ENCODE results near the gene KIDINS220.
"Not testable (repeated sequence)": the region's sequence is repeated elsewhere in the genome, so short reads cannot be mapped to it uniquely, and the experiment has no call there.

The KIDINS220 gene

GRCh38 chr2:8750221-8750620 lies 87.2 kb downstream of the KIDINS220 start:
- no peak for DNase-seq

GRCh38 chr2:8743261-8743660 lies 94.2 kb downstream of the KIDINS220 start:
- DNase-seq, result no peak

GRCh38 chr2:8740136-8740535 lies 97.3 kb downstream of the KIDINS220 start:
- no peak for DNase-seq

GRCh38 chr2:8737571-8738175 lies 99.7 kb downstream of the KIDINS220 start:
- no peak for DNase-seq

- DNase-seq, result no peak
Observed at GRCh38 chr2:8732601-8733000, 104.8 kb downstream of the KIDINS220 start.

- no peak for DNase-seq
Observed at GRCh38 chr2:8729939-8730338, 107.5 kb downstream of the KIDINS220 start.

GRCh38 chr2:8729101-8729500 lies 108.3 kb downstream of the KIDINS220 start:
- DNase-seq, result not testable (repeated sequence)

GRCh38 chr2:8728305-8729015 lies 109.0 kb downstream of the KIDINS220 start:
- no peak for DNase-seq

- no peak for DNase-seq
Observed at GRCh38 chr2:8725838-8726237, 111.6 kb downstream of the KIDINS220 start.

GRCh38 chr2:8722986-8723385 lies 114.4 kb downstream of the KIDINS220 start:
- no peak for DNase-seq

GRCh38 chr2:8721410-8721809 lies 116.0 kb downstream of the KIDINS220 start:
- no peak for DNase-seq

GRCh38 chr2:8720741-8721140 lies 116.7 kb downstream of the KIDINS220 start:
- no peak for DNase-seq

- DNase-seq, result no peak
Observed at GRCh38 chr2:8719528-8719927, 117.9 kb downstream of the KIDINS220 start.

GRCh38 chr2:8714971-8715370 lies 122.4 kb downstream of the KIDINS220 start:
- DNase-seq, result no peak

GRCh38 chr2:8714283-8714682 lies 123.1 kb downstream of the KIDINS220 start:
- no peak for DNase-seq

GRCh38 chr2:8710951-8711350 lies 126.5 kb downstream of the KIDINS220 start:
- no peak for DNase-seq

GRCh38 chr2:8709611-8710010 lies 127.8 kb downstream of the KIDINS220 start:
- DNase-seq, result no peak

GRCh38 chr2:8704906-8705305 lies 132.5 kb downstream of the KIDINS220 start:
- DNase-seq, result no peak

GRCh38 chr2:8701681-8702379 lies 135.6 kb downstream of the KIDINS220 start:
- DNase-seq, result no peak

GRCh38 chr2:8699839-8700238 lies 137.6 kb downstream of the KIDINS220 start:
- no peak for DNase-seq

- no peak for DNase-seq
Observed at GRCh38 chr2:8697190-8697589, 140.2 kb downstream of the KIDINS220 start.

- DNase-seq, result no peak
Observed at GRCh38 chr2:8694737-8695136, 142.7 kb downstream of the KIDINS220 start.

- no peak for DNase-seq
Observed at GRCh38 chr2:8693157-8693821, 144.1 kb downstream of the KIDINS220 start.

GRCh38 chr2:8692783-8693156 lies 144.6 kb downstream of the KIDINS220 start:
- DNase-seq, result no peak
